Neural progenitor cell (in vitro differentiated cells): Measurements from ENCODE around the gene SPOCK3. TPM values are rescaled to one million over a fixed set of nuclear protein-coding genes. Genes with fewer than 3 reads are reported as not detected.

Source experiments
- DNase-seq: peaks from one replicate; pipeline ENCODE4 v3.0.0-alpha.2; 2016; ENCODE audit warnings: low spot score
- H2AFZ ChIP-seq: fragments of 200-600 bp; sonication (generic); replicated peaks from 2 replicates; pipeline ENCODE4 v1.6.1; 2016; ENCODE audit warnings: antibody characterized with exemption
- H3F3A ChIP-seq: fragments of 200-600 bp; sonication (generic); 2 replicates; pipeline ENCODE4 v1.6.1; 2016; ENCODE audit warnings: antibody characterized with exemption, low read depth
- H3K27ac ChIP-seq: fragments of 200-600 bp; sonication (generic); 2 replicates; pipeline ENCODE4 v1.5.1; 2016; ENCODE audit warnings: mild to moderate bottlenecking
- H3K27me3 ChIP-seq: fragments of 200-600 bp; sonication (generic); 2 replicates; pipeline ENCODE4 v1.6.1; 2016; ENCODE audit warnings: mild to moderate bottlenecking, moderate library complexity
- H3K36me3 ChIP-seq: fragments of 200-600 bp; sonication (generic); 2 replicates; pipeline ENCODE4 v1.5.1; 2016
- H3K4me1 ChIP-seq: fragments of 200-600 bp; sonication (generic); 2 replicates; pipeline ENCODE4 v1.6.1; 2016; ENCODE audit warnings: mixed run types
- H3K4me2 ChIP-seq: fragments of 200-600 bp; sonication (generic); 2 replicates; pipeline ENCODE4 v1.6.1; 2016
- H3K4me3 ChIP-seq: fragments of 200-600 bp; sonication (generic); 2 replicates; pipeline ENCODE4 v1.5.1; 2016
- H3K79me2 ChIP-seq: fragments of 200-600 bp; sonication (generic); 2 replicates; pipeline ENCODE4 v1.6.1; 2016; ENCODE audit warnings: low read depth
- H3K9ac ChIP-seq: fragments of 200-600 bp; sonication (generic); 2 replicates; pipeline ENCODE4 v1.6.1; 2016
- H3K9me3 ChIP-seq: fragments of 200-600 bp; sonication (generic); 2 replicates; pipeline ENCODE4 v1.5.1; 2016; ENCODE audit warnings: low read depth
- H4K20me1 ChIP-seq: fragments of 200-600 bp; sonication (generic); 2 replicates; pipeline ENCODE4 v1.6.1; 2016; ENCODE audit warnings: low read depth
- H3K27ac Mint-ChIP-seq: 3 replicates; pipeline ENCODE4 v1.8.0; 2021; ENCODE audit warnings: mixed read lengths
- H3K27me3 Mint-ChIP-seq: 2 replicates; pipeline ENCODE4 v1.8.0; 2022; ENCODE audit warnings: low read depth, mild to moderate bottlenecking, inconsistent platforms, moderate library complexity, mixed read lengths; ENCODE audit not compliant: insufficient read depth
- H3K36me3 Mint-ChIP-seq: 3 replicates; pipeline ENCODE4 v1.8.0; 2021; ENCODE audit warnings: mixed read lengths
- H3K4me1 Mint-ChIP-seq: 3 replicates; pipeline ENCODE4 v1.8.0; 2021; ENCODE audit warnings: mixed read lengths
- H3K4me3 Mint-ChIP-seq: 3 replicates; pipeline ENCODE4 v1.8.0; 2021; ENCODE audit warnings: mild to moderate bottlenecking, moderate library complexity, mixed read lengths
- H3K9me3 Mint-ChIP-seq: 3 replicates; pipeline ENCODE4 v1.8.0; 2020; ENCODE audit warnings: mixed read lengths
- EZH2 ChIP-seq: fragments of 200-600 bp; sonication (generic); IDR thresholded peaks from 2 replicates; pipeline ENCODE4 v1.6.1; 2017; ENCODE audit warnings: antibody characterized with exemption, mild to moderate bottlenecking, moderate library complexity
- EZH2phosphoT487 ChIP-seq: fragments of 200-600 bp; sonication (generic); IDR thresholded peaks from 2 replicates; pipeline ENCODE4 v1.6.1; 2017; ENCODE audit warnings: antibody characterized with exemption
- total RNA-seq: library from RNA; depleted of rRNA; stranded (reverse); fragments of >200 nt; gene quantifications from 2 replicates; pipeline ENCODE4 v1.2.3, GENCODE V29; 2015; ENCODE audit warnings: low replicate concordance
- TF ChIP-seq, protein P1 (sequence below): fragments of 200-600 bp; sonication (generic); IDR thresholded peaks from 2 replicates; pipeline ENCODE4 v1.5.1; 2017; ENCODE audit warnings: antibody characterized with exemption, mild to moderate bottlenecking

Gene SPOCK3
- total RNA-seq, 1 donor from 2014 or later, result 0.21 TPM

DNA sequence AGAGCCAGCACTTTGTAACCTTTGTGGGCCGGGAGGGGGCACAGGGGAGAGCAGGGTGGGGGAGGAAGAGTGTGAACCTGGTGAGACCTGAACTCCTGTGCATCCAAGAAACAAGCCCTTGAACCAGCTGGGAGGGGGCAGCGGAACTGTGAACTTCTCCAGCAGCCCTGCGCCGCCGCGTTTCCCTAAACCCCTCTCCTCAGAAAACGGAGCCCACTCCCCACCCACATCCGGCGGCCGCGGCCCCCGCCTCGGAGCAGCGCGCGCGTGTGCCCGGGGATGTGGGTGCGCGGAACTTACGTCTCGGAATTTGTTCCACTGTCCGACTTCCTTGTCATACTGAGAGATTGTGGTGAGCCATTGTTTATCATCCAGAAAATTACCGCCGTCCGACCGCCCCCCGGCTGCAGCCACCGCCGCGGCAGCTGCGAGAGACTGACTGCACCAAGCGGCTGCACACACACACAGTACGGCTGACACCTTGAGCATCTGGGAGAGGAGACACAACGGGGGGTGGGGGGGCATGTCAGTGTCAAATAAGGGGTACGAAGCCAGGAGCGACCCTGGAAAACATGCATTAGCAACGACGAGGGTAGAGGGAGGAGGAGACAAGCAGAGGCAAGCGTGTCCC, 494 bp downstream of the SPOCK3 start:
- Histone ChIP-seq H3K4me3 (peak overlapping the region; percentile 69), H2AFZ (peak overlapping the region; percentile 91), H3K36me3 (no peaks in the 10 kb centered on the region), H3K27me3 (peaks cover 66% of the 10 kb centered on the region), H3K9ac (no peak overlapping the region), H3F3A (no peaks in the 10 kb centered on the region), H3K79me2 (no peaks in the 10 kb centered on the region), H3K4me2 (peak overlapping the region; percentile 87), H3K27ac (no peak overlapping the region), H3K9me3 (no peaks in the 10 kb centered on the region), H4K20me1 (no peaks in the 10 kb centered on the region), H3K4me1 (no peaks in the 10 kb centered on the region)
- Mint-ChIP-seq H3K27me3 (peaks cover 18% of the 10 kb centered on the region), H3K4me1 (peaks cover 16% of the 10 kb centered on the region), H3K4me3 (peak overlapping the region; percentile 99), H3K36me3 (no peaks in the 10 kb centered on the region), H3K27ac (no peak overlapping the region), H3K9me3 (no peaks in the 10 kb centered on the region)
- DNase-seq, result peak; percentile 52
- TF ChIP-seq EZH2, result no peak
- peak; percentile 55 for TF ChIP-seq EZH2phosphoT487

DNA sequence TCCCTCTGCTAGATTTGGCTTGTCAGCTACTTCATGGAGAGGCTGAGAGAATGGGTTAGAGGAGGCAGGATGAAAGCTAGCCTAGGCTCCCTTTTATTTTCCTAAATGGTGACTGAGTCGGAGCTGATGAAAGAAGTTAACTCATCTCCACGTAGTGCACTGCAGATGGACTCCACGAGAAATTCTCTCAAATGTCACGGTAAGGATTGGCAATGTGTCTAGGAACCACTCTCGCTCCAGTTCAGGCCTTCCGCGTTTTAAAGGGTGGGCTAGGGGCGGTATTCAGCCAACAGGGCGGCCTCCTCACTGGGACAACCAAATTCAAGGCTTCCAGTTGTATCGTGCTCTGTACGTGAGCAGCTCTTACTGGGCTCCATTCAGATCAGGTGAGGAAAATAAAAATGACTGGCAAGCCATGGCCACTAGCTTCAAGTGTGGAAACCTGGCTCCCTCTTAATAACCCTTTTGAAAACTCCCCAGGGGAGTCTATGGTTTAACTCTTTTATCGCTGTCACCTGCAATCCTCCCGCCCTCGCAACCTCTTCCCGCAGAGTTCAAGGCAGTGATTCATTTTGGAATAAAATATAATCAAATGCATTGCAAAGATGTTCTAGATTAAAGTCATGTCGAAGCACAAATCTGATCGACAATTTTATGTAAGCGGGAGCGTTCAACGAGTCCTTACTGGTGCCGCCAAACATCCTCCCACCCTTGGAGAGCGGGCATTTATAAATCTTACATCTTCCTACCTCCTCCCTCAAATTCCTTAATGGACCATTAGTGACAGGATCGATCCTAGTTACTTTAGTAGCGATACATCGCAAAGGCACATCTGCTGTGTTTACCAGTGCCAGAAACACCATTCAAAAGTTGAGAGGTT, 1.2 kb downstream of the SPOCK3 start:
- no peak overlapping the region for H3K27ac Mint-ChIP-seq

DNA sequence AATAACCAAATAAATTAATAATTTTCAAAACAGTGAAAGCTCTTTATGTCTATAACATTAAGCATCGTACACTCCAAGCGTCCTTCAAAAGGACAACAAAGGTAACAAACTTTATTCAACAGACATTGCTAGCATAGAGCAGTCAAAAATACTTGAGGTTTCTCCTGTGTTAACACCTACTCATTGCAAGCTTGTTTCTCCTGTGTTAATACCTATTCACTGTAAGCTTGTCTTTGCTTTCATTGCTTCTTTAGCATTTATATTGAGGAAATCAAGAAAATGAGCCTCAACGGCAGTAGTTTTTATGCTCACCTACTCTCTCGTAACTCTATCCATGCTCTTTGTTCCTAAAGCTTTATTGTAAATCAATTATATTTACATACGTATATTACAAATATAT, 3.5 kb downstream of the SPOCK3 start:
- TF ChIP-seq EZH2, result no peak
- TF ChIP-seq EZH2phosphoT487, result no peak
- TF ChIP-seq, protein P1, sequence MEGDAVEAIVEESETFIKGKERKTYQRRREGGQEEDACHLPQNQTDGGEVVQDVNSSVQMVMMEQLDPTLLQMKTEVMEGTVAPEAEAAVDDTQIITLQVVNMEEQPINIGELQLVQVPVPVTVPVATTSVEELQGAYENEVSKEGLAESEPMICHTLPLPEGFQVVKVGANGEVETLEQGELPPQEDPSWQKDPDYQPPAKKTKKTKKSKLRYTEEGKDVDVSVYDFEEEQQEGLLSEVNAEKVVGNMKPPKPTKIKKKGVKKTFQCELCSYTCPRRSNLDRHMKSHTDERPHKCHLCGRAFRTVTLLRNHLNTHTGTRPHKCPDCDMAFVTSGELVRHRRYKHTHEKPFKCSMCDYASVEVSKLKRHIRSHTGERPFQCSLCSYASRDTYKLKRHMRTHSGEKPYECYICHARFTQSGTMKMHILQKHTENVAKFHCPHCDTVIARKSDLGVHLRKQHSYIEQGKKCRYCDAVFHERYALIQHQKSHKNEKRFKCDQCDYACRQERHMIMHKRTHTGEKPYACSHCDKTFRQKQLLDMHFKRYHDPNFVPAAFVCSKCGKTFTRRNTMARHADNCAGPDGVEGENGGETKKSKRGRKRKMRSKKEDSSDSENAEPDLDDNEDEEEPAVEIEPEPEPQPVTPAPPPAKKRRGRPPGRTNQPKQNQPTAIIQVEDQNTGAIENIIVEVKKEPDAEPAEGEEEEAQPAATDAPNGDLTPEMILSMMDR, result no peak
- H3K4me2 ChIP-seq, result no peak overlapping the region
- H3K27me3 Mint-ChIP-seq, result peaks cover 14% of the 10 kb centered on the region
- H3K36me3 Mint-ChIP-seq, result no peaks in the 10 kb centered on the region
- no peaks in the 10 kb centered on the region for H4K20me1 ChIP-seq
- H3K79me2 ChIP-seq, result no peaks in the 10 kb centered on the region
- peaks cover 51% of the 10 kb centered on the region for H3K27me3 ChIP-seq
- H3K27ac ChIP-seq, result no peak overlapping the region
- H3K4me1 Mint-ChIP-seq, result peaks cover 16% of the 10 kb centered on the region
- no peaks in the 10 kb centered on the region for H3K9me3 ChIP-seq
- H3K9me3 Mint-ChIP-seq, result no peaks in the 10 kb centered on the region
- H3K36me3 ChIP-seq, result no peaks in the 10 kb centered on the region
- no peak overlapping the region for H3K9ac ChIP-seq
- H3K4me3 Mint-ChIP-seq, result no peak overlapping the region
- no peak for DNase-seq
- H3K4me1 ChIP-seq, result no peaks in the 10 kb centered on the region
- H3K27ac Mint-ChIP-seq, result no peak overlapping the region
- no peak overlapping the region for H2AFZ ChIP-seq
- no peaks in the 10 kb centered on the region for H3F3A ChIP-seq
- H3K4me3 ChIP-seq, result no peak overlapping the region

More for the DNA sequence above, 1.2 kb downstream of the SPOCK3 start:
- Histone ChIP-seq H3K9ac (no peak overlapping the region), H3K4me3 (peak overlapping the region; percentile 69), H3K4me1 (no peaks in the 10 kb centered on the region), H3F3A (no peaks in the 10 kb centered on the region), H3K4me2 (peak overlapping the region; percentile 87), H3K27ac (no peak overlapping the region), H3K79me2 (no peaks in the 10 kb centered on the region), H3K27me3 (peaks cover 66% of the 10 kb centered on the region), H3K36me3 (no peaks in the 10 kb centered on the region), H2AFZ (peak overlapping the region; percentile 91), H3K9me3 (no peaks in the 10 kb centered on the region), H4K20me1 (no peaks in the 10 kb centered on the region)
- Mint-ChIP-seq H3K9me3 (no peaks in the 10 kb centered on the region), H3K4me3 (peak overlapping the region; percentile 99), H3K36me3 (no peaks in the 10 kb centered on the region), H3K4me1 (peaks cover 16% of the 10 kb centered on the region), H3K27me3 (peaks cover 18% of the 10 kb centered on the region)
- DNase-seq, result peak; percentile 30
- TF ChIP-seq EZH2phosphoT487 (peak; percentile 63), EZH2 (no peak)

DNA sequence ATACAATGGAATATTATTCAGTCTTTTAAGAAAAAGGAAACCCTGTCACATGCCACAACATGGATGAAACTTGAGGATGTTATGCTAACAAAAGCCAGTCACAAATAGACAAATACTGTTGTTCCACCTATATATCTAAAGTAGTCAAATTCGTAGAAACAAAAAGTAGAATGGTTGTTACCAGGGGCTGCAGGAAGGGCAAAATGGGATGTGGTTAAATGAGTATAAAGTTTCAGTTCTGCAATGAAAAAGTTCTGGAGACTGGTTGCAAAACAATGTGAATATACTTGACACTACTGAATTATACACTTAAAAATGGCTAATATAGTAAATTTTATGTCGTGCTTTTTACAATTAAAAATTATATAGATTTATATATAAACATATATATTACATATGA, 12.2 kb downstream of the SPOCK3 start:
- Histone ChIP-seq H3K36me3 (no peaks in the 10 kb centered on the region), H3K79me2 (no peaks in the 10 kb centered on the region), H3K4me3 (no peak overlapping the region), H3K9me3 (no peaks in the 10 kb centered on the region), H3K9ac (no peak overlapping the region), H3K4me1 (no peaks in the 10 kb centered on the region), H3F3A (peaks cover 4% of the 10 kb centered on the region), H3K4me2 (no peak overlapping the region), H3K27me3 (no peaks in the 10 kb centered on the region), H2AFZ (no peak overlapping the region), H3K27ac (no peak overlapping the region), H4K20me1 (no peaks in the 10 kb centered on the region)
- Mint-ChIP-seq H3K4me1 (no peaks in the 10 kb centered on the region), H3K9me3 (no peaks in the 10 kb centered on the region), H3K27me3 (no peaks in the 10 kb centered on the region), H3K36me3 (no peaks in the 10 kb centered on the region), H3K27ac (no peak overlapping the region), H3K4me3 (no peak overlapping the region)
- no peak for DNase-seq
- TF ChIP-seq EZH2 (no peak), EZH2phosphoT487 (no peak)
- TF ChIP-seq, protein P1, result no peak
